Measurements from ENCODE around the gene N4BP2L2.

The N4BP2L2 gene

GRCh38 chr13:32426990-32427851 lies 111.4 kb downstream of the N4BP2L2 start:
- peak in 3 of 4 experiments; percentile 16 to 42 (median 26) for DNase-seq (ENCODE audit: low read depth in 4 of 4, low spot score in 1 of 4)

GRCh38 chr13:32426191-32426989 lies 112.2 kb downstream of the N4BP2L2 start:
- DNase-seq (ENCODE audit: low read depth in 4 of 4, low spot score in 1 of 4) = peak in 2 of 4 experiments; percentile 4 to 16

- no peak for DNase-seq (ENCODE audit: low read depth in 4 of 4, low spot score in 1 of 4)
These were observed 113.4 kb downstream of the N4BP2L2 start for GRCh38 chr13:32425158-32425557.

GRCh38 chr13:32423592-32423991 lies 115.0 kb downstream of the N4BP2L2 start:
- no peak for DNase-seq (ENCODE audit: low read depth in 4 of 4, low spot score in 1 of 4)

- no peak for DNase-seq (ENCODE audit: low read depth in 4 of 4, low spot score in 1 of 4)
These were observed 118.7 kb downstream of the N4BP2L2 start for GRCh38 chr13:32419862-32420261.

- DNase-seq (ENCODE audit: low read depth in 4 of 4, low spot score in 1 of 4) = no peak
These were observed 120.6 kb downstream of the N4BP2L2 start for GRCh38 chr13:32417995-32418394.

- no peak for DNase-seq (ENCODE audit: low read depth in 4 of 4, low spot score in 1 of 4)
These were observed 123.6 kb downstream of the N4BP2L2 start for GRCh38 chr13:32415019-32415418.

- no peak for DNase-seq (ENCODE audit: low read depth in 4 of 4, low spot score in 1 of 4)
These were observed 124.0 kb downstream of the N4BP2L2 start for GRCh38 chr13:32414580-32414979.

- no peak for DNase-seq (ENCODE audit: low read depth in 4 of 4, low spot score in 1 of 4)
These were observed 125.3 kb downstream of the N4BP2L2 start for GRCh38 chr13:32413284-32413683.

GRCh38 chr13:32409561-32410421 lies 128.8 kb downstream of the N4BP2L2 start:
- no peak for DNase-seq (ENCODE audit: low read depth in 4 of 4, low spot score in 1 of 4)

GRCh38 chr13:32409001-32409313 lies 129.6 kb downstream of the N4BP2L2 start:
- no peak for DNase-seq (ENCODE audit: low read depth in 4 of 4, low spot score in 1 of 4)

- no peak for DNase-seq (ENCODE audit: low read depth in 4 of 4, low spot score in 1 of 4)
These were observed 130.1 kb downstream of the N4BP2L2 start for GRCh38 chr13:32408296-32409000.

GRCh38 chr13:32407854-32408253 lies 130.7 kb downstream of the N4BP2L2 start:
- DNase-seq (ENCODE audit: low read depth in 4 of 4, low spot score in 1 of 4) = no peak

- DNase-seq (ENCODE audit: low read depth in 4 of 4, low spot score in 1 of 4) = no peak
These were observed 135.5 kb downstream of the N4BP2L2 start for GRCh38 chr13:32403108-32403507.

- DNase-seq (ENCODE audit: low read depth in 4 of 4, low spot score in 1 of 4) = no peak
These were observed 147.4 kb downstream of the N4BP2L2 start for GRCh38 chr13:32391101-32391619.

- DNase-seq (ENCODE audit: low read depth in 4 of 4, low spot score in 1 of 4) = no peak
These were observed 148.1 kb downstream of the N4BP2L2 start for GRCh38 chr13:32390484-32390883.

GRCh38 chr13:32390048-32390447 lies 148.5 kb downstream of the N4BP2L2 start:
- no peak for DNase-seq (ENCODE audit: low read depth in 4 of 4, low spot score in 1 of 4)

GRCh38 chr13:32385410-32385809 lies 153.2 kb downstream of the N4BP2L2 start:
- no peak for DNase-seq (ENCODE audit: low read depth in 4 of 4, low spot score in 1 of 4)

- DNase-seq (ENCODE audit: low read depth in 4 of 4, low spot score in 1 of 4) = no peak
These were observed 153.9 kb downstream of the N4BP2L2 start for GRCh38 chr13:32384702-32385101.

- no peak for DNase-seq (ENCODE audit: low read depth in 4 of 4, low spot score in 1 of 4)
These were observed 154.6 kb downstream of the N4BP2L2 start for GRCh38 chr13:32383836-32384618.
